Subcutaneous adipose tissue (tissue), 4 donors: ENCODE data around the gene HTRA2. TPM values are rescaled to one million over a fixed set of nuclear protein-coding genes. Genes with fewer than 3 reads are reported as not detected.

Source experiments
- total RNA-seq, 4 donors: library from RNA; depleted of rRNA; stranded (reverse); fragments of >200 nt; gene quantifications; one replicate each; pipeline ENCODE4 v1.1.0, GENCODE V29; 2016
- TF ChIP-seq, protein P1 (sequence below): fragments of 450-650 bp; IDR thresholded peaks from one replicate; pipeline ENCODE4 v1.5.1; 2016; ENCODE audit warnings: low read depth, mild to moderate bottlenecking, control low read depth, antibody characterized with exemption, moderate library complexity

HTRA2 gene
- 10 to 100 TPM; 15.2 to 43.8 (median 42.9) TPM for total RNA-seq

DNA sequence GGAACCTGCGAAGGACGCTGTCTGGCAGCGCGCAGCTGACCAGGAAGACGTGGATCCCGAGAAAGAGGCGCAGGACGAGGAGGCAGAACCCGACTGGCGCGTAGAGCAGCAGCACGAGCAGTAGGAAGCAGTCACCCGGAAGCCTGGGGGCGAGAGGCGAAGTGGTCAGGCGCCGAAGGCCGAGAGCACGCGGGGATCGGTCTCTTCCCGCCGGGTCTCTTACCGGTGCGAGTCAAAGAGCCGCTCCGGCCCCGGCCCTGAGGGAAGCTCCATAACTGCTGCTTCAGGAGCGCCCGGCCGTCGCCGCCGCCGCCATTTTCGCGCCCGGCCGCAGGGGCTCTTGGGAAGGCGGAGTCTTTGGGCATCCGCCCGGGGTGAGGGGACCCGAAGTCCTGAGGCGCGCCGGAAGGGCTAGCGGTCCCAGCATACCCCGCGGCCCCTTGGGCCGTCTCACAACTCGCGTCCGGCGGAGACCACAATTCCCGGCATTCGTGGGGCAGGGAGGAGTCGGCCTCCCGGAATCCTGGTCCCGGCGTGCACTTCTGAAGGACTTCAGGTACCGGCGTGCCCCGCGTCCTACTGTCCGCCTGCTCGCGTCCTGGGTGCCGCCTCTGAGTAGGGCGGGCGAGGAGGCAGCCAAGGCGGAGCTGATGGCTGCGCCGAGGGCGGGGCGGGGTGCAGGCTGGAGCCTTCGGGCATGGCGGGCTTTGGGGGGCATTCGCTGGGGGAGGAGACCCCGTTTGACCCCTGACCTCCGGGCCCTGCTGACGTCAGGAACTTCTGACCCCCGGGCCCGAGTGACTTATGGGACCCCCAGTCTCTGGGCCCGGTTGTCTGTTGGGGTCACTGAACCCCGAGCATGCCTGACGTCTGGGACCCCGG lies at the start of gene HTRA2, which contains the start of gene AUP1:
HTRA2 (plus strand) TSS at position 577 of the 882 bp plus-strand sequence; CDS start at position 651, 74 bp downstream.
AUP1 (minus strand) TSS at position 350 of the 882 bp plus-strand sequence; CDS start at position 273, 77 bp downstream.
- TF ChIP-seq, protein P1, sequence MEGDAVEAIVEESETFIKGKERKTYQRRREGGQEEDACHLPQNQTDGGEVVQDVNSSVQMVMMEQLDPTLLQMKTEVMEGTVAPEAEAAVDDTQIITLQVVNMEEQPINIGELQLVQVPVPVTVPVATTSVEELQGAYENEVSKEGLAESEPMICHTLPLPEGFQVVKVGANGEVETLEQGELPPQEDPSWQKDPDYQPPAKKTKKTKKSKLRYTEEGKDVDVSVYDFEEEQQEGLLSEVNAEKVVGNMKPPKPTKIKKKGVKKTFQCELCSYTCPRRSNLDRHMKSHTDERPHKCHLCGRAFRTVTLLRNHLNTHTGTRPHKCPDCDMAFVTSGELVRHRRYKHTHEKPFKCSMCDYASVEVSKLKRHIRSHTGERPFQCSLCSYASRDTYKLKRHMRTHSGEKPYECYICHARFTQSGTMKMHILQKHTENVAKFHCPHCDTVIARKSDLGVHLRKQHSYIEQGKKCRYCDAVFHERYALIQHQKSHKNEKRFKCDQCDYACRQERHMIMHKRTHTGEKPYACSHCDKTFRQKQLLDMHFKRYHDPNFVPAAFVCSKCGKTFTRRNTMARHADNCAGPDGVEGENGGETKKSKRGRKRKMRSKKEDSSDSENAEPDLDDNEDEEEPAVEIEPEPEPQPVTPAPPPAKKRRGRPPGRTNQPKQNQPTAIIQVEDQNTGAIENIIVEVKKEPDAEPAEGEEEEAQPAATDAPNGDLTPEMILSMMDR = no peak

DNA sequence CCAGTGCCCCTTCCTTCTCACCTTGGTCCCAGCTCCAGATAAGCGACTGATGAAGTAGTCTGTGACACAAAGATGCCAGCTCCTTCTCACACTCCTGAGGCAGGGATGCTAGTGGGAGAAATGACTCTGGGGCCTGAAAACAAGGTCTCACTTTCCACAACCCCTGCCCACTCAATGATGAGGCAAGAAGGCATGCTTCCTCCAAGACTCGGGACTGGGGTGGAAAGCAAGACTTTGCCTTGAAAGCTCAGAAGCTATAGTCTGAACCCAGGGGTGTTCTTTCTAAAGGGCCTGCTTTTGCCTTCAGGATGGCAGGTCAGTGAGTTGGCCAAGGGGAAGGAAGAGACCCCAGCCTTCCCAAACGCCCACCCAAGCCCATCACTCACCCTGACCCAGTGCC lies 48.3 kb upstream of the HTRA2 start:
- TF ChIP-seq, protein P1 = no peak

DNA sequence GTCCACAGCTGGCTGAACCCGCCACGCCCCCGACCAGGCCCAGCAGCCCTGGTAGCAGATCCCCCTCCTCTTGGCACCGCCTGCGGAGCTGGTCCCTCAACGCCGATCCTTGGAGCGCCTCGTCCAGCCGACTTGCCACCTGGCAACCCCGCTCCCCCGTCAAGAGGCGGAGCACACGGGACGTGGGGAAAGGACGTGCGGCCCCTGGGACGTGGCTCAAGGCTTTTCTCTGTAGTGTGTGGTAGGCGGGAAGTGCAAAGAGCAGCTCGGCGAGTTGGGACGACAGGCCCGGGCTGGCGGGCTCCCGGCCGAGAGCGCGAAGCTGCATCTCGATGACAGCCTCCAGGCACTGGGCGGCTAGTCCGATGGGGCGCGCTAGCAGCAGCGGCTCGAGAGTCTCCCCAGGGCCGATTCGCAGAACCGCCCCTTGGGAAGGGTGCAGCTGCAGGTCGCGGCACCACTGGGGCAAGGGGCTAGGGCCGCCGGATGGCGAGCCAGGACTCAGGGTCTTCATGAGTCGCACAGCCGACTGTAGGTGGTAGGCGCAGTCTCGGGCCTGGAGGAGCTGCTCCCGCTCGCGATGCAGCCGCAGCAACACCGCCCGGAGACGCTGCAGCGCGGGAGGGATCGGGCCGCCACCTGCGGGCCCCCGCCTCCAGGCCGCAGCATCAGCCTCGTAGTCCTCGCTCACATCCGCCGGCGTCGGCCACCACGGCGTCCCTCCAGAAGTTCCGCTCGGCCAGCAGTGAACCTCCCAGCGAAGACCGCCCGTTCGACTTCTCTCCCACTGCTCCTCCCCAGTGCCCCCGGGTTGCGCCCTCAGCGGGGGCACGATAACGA lies 47.6 kb upstream of the HTRA2 start:
- TF ChIP-seq, protein P1 = no peak

DNA sequence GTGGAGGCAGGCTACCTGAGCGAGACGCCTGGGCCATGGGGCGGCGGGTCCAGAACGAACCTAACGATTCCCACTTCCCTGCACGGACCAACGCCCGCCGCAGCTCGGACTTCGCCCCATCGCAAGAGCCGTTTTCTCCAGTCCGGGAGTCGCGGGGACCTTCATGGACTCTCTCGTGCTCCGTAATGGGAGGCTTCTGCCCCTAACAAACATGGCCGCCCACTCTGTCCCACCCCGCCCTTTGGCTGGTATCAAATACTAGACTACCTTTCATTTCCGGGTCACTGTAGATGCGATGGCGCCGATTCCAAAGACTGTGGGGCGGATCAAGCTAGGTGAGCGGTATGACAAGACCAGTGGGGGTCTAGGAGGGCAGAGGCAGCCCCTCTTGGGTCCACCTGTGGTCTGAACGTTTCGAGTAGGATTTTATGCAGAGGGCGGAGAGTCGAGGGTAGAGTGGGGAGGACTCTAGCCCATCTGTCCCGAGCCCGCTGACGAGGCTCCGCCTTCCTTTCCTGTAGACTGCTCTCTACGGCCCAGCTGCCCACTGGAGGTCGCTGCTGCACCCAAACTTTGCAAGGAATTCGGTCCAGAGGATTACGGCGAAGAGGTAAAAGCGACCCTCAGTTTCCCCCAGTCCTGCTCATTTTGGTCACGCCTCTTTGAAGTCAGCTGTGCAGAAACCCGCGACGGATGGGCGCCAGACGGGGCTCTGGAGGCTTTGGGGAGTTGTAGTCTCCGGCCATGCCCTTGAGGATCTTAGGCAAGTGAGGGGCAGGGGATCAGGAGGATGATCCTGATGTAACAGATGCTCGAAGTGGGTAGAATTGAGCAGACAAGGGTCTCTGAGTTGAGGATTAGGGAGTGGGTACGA lies 46.7 kb upstream of the HTRA2 start, which contains the start of the genes CCDC142 and TTC31:
CCDC142 (minus strand) TSS at position 198 of the 874 bp plus-strand sequence; CDS start at position 37, 161 bp downstream.
TTC31 (plus strand) TSS at position 281 of the 874 bp plus-strand sequence; CDS start at position 296, 15 bp downstream.
- TF ChIP-seq, protein P1 = no peak

DNA sequence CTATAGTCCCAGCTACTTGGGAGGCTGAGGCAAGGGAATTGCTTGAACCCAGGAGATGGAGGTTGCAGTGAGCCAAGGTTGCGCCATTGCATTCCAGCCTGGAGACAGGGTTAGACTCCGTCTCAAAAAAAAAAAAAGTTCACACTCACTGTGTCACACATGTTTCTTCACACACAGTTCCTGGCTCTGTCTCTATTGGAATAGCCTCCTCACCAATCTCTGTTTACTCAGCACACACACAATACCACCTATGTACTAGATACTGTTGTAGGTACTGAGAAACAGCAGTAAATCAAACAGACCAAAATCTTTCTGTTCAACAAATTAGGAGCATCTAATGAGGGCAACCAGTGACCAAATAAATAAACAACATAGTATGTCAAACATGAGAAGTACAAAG lies 43.6 kb upstream of the HTRA2 start:
- TF ChIP-seq, protein P1 = no peak

DNA sequence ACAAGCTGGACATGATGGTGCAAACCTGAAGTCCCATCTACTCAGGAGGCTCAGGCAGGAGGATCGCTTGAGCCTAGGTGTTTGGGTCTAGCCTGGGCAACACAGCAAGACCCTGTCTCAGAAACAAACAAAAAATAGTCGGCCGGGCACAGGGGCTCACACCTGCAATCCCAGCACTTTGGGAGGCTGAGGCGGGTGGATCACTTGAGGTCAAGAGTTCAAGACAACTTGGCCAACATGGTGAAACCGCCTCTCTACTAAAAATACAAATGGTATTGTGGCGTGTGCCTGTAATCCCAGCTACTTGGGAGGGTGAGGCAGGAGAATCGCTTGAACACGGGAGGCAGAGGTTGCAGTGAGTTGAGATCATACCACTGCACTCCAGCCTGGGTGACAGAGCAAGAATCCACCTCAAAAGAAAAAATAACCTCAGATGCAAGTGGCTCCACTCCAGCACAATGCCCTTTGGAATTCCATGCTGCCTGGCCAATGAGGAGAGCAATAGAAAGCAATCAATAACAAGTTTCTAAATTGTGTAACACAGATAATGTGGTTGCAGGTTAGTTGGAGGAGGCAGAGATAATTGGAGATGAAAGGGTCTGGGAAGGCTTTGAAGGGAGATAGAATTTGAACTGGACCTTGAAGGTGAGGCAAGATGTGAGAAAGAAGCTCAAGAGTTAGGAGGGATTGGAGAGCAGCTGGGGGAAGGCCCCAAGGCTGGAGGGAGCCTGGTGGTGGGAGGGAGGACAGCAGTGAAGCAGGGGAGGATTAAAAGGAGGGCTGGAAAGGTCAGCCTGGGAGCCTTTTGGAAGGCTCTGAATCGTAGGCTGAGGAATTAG lies 40.9 kb upstream of the HTRA2 start:
- TF ChIP-seq, protein P1 = no peak
